ENCODE results near the gene H19.

Gene H19

DNA sequence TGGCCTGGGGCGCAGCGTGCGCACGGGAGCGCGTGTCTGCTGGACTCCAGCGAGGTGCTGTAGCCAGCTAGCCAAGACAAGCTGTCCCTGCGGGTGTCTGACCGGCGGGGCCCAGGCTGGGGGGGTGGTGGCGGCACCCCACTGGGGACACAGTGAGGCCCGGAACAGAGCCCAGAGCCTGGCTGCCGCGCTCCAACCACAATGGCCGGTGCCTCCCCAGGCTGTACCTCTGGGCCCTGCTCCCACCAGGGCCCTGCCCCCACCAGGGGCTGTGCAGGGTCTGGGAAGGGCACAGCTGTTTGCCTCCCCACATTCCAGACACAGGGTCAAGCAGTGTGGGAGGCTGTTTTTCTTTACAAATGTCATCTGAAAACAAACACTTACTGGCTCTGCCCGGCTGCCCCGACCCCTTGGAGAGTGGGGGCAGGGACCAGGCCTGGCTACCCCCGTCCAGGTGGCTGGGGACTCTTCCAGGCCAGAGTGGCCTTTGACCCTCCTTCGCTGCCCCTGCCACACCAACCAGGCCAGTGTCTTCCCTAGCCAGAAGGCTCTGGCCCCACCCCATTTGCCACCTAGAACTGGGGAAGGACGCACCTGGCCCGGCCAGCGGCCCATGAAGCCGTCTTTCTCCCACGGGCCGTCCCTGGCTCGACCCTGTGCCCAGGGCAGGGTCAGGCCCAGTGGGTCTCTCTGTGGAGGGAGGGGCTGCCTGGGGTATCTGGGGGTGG lies 14.6 kb downstream of the H19 start:
- no peak for DNase-seq (ENCODE audit: low read depth)

DNA sequence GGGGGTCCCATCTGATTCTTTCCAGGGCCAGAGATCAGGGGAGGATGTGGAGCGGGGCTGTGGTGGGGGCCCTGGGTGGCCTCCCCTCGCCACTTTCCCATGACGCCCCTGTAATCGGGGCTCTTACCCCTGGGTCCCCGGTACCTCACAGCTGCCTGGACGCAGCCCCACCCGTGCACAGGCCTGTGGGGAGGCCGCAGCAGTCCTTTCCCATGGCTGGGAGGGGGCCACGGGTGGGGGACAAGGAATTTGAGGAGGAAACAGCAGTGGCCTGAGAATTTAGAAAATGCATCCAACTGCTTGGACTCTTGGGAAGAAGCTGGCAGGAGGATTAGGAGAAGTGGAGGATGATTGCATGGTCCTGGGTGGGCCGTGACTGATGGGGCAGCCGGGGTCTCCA lies 18.0 kb downstream of the H19 start:
- no peak for DNase-seq (ENCODE audit: low read depth)

DNA sequence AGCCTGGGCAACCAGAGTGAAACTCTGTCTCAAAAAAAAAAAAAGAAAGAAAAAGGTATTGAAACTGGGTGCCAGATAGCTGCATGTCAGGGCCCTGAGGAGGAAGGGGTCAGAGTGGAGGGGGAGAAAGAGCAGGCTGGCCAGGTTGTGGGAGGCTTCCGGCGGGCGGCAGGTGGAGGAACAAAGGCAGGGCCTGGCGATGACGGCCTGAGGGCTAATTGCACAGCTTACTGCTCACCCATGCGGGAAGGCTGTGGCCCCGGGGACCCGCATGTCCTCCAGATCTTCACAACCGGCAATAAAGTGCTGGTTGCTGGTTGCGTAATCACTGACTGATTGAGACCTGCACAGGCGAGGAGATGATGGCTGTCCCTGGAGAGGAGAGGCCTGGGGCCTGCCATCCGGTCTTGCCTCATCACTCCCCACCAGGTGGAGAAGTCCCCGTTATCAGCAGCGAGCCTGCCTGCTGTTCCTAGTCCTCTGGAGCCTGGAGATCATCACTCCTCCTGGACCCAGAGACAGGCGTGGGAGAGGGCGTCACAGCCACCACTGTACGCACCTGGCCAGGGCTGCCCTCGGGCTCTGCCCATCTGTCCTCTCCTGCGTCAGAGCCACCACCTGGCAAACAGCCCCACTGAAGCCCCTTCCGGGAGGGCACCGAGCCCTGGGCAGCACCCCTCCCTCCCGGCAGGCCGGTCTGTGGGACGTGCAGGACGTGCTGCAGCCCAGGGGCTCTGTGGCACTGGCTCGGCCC lies 18.7 kb downstream of the H19 start:
- no peak for DNase-seq (ENCODE audit: low read depth)

DNA sequence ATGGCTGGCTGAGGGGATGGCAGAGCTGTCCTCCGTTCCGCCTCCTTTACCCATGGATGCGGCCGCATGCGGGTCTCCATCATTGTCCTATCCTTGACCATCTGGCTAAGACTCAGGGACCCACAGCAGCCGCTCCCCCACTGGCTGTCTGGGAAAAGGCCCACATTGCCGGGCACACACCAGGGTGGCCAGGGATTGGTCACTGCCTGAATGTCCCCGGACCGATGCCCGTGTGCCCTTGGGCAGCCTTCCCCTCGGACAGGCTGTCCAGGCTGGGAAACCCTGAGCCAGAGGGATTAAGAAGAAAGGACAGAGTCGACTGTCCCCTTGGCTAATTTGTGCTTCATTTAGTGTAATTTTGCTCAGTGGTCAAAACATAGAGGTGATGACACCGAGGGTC lies 22.5 kb downstream of the H19 start:
- DNase-seq (ENCODE audit: low read depth): no peak

DNA sequence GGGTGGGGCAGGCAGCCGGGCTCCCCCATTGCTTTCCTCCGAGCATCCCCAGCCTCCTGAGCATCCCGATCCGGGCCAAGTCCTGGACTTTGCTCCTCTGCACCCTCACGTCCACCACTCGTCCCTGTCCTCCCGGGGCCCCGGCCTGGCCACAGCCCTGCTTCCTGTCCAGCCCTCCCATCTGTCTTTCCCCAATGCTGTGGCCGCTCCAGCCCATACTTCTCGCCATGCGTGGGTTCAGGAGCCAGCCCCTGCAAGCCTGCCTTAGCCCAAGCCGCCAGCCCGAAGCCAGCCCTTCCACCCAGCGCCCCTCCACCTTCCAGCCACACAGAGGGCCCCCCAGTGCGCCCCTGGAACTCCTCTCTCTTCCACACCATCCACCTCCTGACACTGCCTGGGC lies 26.7 kb downstream of the H19 start:
- no peak for DNase-seq (ENCODE audit: low read depth)

DNA sequence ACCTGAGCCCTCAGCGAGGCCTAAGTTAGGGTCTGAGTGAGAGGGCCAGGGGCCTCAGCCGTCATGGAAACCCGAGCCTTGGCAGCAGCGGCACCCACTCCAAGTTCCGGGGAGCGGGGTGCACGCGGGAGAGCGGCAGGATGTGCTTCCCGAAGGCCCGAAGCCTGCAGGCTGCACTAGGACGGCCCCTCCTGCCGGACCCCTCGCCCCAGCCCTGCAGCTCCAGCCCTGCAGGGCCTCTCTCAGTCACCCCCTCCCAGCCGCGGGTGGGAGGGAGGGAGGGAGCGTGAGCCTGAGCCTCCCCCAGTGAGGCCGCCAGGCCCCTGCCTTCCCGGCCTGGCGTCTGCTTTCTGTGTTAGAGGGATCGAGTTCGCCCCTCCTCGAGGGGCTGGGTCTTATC lies 27.9 kb downstream of the H19 start:
- DNase-seq (ENCODE audit: low read depth): no peak

DNA sequence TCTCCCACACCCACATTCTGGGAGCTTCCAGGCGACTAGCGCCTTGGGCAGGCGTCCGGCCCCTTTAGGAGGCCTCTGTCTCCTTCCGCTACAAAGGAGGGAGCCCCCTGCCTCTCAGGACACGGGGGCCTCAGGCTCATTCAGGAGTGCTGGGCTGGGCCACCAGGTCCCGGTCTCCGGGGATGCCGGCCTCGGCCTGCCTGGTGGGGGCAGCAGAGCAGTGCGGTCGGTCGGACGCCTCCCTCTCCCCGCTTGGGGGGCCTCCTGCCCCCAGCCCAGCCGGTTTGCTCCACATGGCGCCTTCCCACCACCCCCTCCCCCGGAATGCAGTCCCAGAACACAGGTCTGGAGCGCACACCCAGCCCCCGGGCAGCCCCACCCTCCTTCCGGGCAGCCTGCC lies 28.6 kb downstream of the H19 start:
- DNase-seq (ENCODE audit: low read depth): no peak

DNA sequence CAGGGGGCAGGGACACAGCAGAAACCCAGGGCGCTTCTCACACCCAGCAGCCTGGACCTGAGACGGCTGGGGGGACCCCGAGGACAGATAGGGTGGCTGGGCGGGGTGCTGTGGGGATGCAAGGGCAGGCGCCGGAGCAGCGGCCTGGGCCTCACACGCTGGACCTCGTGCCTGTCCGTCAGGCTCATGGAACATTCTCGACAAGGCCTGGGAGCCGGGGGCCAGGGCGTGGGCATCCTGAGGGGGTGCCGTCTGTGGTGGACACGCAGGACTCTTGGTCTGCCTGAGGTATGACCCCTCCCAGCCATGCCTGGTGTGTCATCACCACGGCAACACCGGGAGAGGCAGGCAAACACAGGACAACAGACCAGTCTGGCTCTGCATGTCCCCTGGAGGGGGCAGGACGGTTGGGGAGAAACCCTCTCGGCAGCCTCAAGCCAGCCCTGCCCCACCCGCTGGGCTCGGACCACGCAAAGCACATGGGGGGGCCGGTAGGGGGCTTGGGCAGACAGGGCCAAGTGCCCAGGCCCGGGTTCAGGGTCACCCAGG lies 29.1 kb downstream of the H19 start:
- no peak for DNase-seq (ENCODE audit: low read depth)

DNA sequence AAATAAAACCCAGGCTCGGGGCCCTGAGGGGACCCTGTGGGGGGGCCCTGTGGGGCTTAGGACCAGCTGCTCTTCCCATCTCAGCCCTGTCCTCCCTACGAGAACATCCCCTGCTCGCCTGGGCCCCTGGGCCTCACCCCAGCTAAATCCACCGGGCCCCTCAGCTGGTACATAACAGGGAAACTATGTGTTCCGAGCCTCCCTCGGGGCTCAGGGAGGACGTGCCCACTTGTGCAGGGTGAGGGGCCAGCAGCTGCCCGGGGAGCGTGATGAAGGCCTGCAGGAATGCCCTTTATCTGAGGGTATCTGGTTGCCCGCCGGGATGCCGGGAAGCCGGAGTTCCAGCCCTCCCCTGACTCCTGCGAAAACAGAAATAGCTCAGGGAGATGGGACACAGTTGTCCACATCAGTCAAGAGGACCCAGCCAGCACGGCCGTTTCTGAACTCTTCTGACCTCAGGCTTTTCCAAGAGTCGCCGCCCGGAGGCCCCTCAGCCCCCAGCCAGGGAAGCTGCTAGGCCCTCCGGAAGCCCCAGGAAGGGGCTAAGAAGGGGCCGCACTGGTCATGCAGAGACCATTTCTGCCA lies 29.9 kb downstream of the H19 start:
- no peak for DNase-seq (ENCODE audit: low read depth)

DNA sequence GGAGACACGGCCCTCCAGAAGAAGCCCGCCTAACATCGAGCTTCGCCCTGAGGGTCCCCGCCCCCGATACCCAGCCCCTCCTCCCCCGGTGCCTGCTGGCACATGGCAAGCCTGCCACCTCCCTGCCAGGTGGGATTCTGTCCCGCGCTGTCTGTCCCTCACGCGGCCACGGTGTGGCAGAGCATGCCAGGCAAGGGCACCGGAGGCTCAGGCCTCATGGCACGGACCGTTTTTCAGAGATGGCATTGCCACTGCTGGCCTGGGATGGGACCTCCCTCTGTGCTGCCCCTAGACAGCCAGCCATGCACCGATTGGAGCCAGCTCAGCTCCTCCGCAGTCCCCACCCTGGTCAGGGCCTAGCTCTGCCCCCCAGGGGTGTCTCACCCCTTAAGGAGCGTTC lies 31.1 kb downstream of the H19 start:
- DNase-seq (ENCODE audit: low read depth): no peak

DNA sequence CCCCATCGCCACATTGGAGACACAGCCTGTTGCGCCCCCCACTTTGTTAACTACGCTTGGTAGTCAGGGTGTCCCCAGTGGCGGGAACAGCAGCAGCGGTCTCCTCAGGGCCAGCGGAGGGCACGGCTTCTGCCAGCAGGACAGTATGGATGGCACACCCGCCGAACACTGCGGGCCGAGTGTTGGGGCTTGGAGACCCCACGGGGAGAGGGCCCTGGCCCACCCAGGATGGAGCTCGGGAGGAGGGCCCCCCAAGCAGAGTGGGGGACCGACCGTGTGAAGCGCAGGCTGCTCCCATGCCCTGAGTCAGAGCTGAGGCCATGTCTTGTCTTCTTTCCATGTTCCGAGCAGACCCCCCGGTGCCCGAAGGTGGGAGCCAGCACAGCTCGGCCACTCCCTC lies 32.7 kb downstream of the H19 start:
- no peak for DNase-seq (ENCODE audit: low read depth)

DNA sequence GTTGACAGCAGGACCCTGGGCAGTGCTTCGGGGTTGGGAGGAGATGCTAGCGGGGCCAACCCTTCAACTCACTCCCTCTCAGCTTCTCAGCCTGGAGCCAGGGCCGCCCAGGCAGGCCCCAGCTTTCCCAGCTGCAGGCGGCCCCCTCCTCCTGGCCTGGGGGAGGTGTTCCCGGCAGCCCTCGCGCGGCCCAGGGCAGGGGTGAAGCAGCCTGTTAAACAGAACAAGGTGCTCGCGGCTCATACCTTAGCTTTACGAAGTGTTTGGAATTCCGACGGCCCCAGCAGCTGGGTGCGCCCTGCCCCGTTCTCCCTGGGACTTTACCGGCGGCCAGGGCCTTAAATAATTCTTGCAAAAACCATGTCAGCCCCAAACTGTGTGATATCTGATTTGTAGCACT lies 33.3 kb downstream of the H19 start:
- no peak for DNase-seq (ENCODE audit: low read depth)

DNA sequence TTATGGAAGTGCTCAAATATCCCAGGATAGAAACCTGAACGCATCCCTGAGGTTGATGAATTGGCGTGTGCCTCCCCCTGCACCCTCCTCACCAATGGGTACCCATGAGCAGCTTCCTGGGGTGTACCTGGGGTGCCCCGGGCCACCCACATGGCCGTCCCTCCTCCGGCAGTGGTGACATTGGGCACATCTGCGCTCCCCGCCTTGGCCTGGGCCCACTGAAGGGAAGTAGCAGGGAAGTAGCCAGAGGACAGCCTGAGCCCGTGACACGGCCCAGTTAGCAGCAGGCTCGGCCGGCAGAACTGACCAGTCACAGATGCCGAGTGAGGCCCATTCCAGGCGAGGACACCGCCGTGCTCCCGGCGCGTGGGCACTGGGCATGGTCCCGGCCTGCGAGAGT lies 33.8 kb downstream of the H19 start:
- DNase-seq (ENCODE audit: low read depth): no peak

DNA sequence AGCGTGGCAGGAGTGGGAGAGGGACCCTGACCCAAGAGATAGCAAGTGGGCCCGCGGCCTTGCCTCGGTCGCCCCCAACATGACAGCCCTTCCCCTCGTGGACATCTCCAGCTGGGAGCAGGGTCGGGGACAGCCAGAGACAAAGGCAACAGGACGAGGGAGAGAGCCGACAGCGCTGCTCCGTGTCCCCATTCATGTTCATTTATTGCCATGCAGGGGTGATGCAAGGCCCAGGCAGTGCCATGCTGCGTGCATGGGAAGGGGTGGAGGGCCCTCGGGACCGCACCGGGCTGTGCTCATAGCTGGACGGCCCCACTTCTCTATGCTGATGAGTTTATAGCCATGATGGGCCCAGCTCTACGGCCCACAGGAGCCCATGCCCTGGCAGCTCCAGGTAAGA lies 37.9 kb downstream of the H19 start:
- DNase-seq (ENCODE audit: low read depth): no peak

DNA sequence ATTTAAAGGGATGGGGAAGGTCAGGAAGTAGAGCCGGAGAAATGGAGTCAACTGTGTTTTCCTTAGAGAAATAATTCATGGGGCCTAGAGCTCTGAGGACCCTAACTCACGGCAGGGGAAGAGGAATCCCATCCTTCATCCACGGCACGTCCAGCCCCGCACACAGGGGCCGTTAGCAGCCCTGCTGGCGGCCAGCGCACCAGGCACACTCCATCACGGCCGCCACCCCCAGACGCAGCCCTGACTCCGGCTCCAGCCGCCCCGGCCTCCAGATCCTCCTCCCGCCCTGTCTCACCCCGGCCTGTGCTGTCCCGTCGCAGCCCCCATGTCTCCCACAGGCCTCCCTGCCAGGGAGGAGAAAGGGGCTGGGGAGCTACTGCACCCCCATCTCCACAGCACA lies 39.3 kb downstream of the H19 start:
- DNase-seq (ENCODE audit: low read depth): no peak

DNA sequence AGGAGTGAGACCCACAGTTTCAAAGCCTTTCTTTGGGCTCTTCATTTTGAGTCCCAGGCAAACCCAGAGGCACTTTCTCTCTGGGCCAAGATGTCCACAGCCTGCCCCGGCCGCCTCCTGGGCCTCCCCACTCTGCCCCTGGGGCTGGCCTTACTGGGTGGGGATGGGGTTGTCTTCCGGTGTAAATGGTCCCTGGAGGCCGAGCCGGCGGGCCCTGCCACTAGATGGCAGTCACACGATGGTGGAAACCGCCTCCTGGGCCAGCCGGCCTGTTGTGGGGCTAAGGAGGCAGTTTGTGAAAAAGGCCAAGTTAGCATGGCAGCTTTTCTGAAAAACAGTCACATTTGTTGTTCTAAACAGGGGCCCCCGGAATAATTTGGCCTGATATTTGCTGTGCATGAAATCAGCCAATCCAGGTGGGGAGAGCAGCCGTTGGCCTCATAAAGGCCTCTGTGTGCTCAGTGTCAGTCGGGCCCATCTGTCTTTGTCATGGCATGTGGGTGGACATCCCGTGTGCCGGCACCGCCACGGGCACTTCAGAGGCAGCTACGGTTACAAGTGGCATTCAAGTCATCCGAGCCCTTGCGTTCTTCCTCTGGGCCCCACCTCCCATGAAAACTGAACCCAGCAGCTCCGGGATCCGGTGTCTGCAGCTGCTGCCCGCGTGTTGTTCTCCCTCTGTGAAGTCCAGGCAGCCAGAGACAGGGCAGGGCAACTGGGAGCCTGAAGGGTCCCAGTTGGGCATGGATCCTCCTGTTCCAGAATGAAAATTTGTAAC lies 44.0 kb downstream of the H19 start:
- DNase-seq (ENCODE audit: low read depth): no peak

DNA sequence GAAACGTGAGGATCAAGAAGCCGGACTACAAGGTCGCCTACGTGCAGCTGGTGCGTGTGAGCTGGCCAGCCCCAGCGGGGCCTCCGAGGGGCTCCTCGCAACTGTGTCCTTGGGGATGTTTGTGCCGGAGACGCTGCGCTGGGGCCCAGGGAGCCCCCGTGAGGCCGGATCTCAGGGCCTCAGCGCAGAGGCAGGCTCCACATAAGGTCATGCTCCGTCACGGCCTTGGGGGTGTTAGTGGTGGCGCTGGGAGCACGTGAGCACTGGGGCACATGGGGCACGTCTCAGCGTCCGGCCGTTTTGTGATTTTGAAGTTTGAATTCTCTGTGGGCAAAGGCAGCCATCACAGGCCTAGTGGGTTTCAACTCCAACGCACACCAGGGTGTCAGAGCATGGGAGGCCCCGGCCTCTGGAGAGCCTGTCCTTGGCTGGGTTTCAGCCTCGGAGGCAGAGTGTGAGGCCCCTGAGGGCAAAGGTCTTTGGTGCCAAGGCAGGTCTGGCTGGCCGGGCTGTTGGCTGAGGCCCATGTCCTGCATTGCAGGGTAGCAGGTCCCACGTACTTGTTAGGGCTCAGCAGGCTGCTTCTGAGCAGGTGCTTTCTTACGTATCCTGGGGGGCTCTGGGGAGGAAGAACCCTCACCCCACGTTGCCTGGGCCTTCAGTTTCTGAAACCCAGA lies 44.7 kb downstream of the H19 start:
- no peak for DNase-seq (ENCODE audit: low read depth)

DNA sequence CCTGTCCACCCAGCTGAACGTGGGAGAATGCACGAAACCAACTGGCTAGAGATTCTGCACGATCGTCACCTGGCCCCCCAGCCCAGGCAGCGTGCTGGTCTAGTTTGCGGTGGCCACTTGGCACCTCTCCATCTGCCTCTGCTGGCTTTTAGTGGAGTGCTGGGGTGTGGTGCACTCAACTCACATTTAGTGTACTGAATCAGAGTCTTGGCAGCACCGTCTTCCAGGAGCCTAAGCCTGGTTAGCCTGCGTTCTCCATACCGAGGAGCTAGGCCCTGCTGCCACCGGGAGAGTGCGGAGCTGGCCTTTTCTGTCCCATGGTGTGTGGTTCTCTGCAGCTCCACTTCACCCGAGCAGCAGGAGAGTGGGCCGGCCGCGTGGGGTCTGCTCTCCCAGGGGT lies 47.7 kb downstream of the H19 start:
- DNase-seq (ENCODE audit: low read depth): no peak

DNA sequence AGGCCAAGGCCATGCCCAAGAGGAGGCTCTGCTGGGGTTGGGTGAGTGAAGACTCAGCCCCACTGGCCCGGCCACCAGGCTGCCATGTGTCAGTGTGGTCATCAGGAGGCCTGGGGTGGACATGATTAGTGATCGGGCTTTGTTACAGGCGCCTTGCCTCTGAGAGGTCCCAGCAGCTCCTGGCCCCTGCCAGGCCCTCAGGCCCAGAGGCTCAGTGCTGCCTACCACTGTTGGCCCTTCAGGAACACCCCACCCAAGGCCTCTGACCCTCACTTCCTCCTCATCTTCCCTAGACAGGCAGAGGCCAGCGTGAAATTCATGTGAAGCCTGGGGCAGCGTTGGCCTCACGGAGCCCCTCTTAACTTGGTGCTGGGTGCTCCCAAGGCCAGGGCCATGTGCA lies 48.3 kb downstream of the H19 start:
- no peak for DNase-seq (ENCODE audit: low read depth)

DNA sequence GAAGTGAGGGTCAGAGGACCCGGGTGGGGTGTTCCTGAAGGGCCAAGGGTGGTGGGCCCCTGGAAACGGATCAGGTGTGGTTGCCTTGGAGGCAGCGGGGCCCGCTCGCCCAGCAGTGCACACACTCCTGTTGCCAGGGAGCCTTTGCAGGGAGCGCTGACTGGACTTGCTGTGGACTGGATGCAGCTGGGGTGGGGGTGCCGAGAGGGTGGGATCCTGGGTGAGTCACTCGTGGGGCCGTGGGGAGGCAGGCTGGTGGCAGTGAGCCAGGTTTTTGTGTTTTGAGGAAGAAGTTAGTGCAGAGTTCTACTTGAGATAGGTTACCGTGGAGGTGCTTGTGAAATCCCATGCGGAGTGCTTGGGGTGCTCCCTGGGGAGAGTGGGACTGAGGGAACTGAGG lies 49.3 kb downstream of the H19 start:
- no peak for DNase-seq (ENCODE audit: low read depth)

DNA sequence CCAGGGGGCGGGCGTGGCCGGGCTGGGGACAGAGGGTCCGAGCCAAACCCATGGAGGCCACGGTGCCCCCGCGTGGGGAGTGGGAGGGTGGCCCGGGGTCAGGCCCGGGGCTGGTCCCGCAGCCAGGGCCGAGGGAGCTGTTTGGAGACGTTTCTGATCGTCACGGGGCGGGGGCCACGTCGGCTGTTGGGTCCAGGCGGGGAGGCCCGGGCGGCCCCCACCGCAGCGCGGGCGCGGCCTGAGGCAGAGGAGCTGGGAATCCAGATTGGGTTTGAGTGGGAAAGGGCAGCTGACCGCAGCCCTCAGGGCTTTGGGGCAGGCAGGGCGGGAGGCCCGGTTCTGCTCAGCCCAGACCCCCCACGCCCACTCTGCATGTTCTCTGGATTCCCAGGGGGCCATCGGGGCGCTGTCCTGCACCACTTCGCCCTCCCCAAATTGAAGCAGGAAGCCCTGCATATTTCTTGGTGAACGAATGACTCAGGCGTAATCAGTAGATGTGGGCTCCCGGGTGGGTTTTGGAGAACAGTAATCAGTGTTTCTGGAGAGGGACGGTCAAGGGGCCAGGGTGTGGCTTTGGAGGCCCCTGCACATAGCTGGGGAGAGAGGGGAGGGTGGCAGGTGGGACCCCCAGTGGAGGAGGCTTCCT lies 49.9 kb downstream of the H19 start:
- DNase-seq (ENCODE audit: low read depth): no peak
